GM21423 (cell line): ENCODE data around the gene ARMC9.
"Not testable (repeated sequence)": the region's sequence is repeated elsewhere in the genome, so short reads cannot be mapped to it uniquely, and the experiment has no call there.

ENCODE experiments used
- ATAC-seq: cut with Tn5 transposase; IDR thresholded peaks from one replicate; pipeline ENCODE4 v1.9.1; 2021; ENCODE audit warnings: mild to moderate bottlenecking, moderate library complexity; ENCODE audit not compliant: unreplicated experiment

ARMC9 gene

DNA sequence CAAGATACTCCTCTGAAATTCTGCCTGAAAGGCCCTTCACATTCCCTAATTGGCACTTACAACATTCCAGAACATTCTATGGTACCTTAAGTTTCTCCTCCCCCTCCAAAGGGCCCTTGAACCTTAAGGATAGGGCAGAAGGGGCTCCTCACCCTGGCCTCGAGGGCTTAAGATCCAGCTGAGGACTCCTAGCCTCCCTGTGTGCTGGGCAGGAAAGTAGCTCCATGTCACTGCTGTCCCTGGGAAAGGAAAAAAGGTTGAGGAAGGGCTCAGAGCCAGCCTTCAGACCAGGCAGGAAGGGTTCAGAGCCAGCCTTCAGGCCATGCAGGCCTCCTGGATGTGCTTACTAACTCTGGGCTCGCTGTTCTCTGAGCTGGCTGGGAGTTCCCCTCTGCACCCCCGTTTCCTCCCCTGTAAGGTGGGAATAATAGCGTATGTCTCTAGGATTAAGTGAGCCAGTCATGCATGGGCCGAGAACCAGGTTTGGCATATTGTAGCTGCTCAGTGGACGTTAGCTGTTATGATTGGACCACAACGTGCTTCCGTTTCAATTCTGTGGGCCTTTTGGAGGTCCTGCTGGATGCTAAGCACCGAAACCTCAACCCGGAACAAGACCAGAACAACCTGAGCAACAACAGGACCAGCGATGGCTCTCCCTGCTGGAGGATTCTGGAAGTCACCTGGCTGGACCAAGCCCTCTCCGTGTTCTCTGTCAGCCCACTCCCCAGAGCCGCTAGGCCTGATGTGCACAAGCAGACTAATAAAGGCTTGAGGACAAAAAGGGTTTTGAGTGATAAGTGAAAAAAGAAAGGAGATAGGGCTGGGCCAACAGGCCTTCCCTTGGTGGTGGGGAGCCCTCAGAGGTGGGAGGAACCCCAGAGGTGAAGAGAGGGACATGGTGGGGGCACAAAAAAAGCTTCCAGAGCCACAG, 196.0 kb downstream of the ARMC9 start:
- peak; percentile 36 for ATAC-seq

DNA sequence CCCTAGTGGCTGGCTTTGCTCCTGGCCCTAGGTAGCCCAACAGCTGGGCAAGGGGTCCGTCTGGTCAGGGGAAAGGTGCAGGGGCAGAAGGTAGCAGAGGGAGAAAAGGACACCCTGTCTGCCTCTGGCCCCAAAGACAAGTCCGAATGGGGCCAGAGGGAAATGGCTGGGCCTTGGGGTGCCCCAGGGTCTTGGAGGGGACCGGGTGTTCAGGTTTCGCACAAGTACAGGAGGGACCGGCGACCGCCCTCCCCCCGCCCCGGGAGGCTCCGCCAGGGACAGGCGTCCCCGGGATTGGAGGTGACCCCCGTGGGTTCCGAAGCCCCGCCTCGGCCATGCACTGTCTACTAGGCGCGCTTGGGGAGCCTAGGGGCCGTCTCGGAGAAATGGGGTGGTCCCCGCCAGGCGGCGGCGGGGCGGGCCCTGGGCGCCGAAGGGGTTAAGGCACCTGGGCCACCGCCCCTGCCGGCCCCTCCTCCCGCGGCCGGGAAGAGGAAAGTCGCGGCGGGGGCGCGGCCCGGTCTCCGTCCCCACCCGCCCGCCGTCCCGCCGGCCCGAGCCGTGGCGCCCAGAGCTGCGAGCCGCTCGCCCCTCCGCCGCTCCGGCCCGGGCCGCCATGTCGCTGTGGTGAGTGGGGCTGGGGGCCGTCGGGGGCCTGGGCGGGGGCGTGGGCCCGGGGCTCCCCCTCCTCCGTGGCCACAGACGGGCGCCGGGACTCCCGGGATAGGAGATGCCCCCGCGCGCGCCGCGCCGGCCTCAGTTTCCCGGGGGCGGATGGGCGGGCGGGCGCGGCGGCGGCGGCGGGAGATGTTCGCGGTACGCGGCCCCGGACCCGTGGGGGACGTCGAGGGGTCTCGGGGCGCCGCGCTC, 197.0 kb downstream of the ARMC9 start, which contains the start of gene B3GNT7:
Gene B3GNT7 (plus strand): TSS at position 523 of the 870 bp plus-strand sequence. CDS start 94 bp downstream, at position 617.
- no peak for ATAC-seq

DNA sequence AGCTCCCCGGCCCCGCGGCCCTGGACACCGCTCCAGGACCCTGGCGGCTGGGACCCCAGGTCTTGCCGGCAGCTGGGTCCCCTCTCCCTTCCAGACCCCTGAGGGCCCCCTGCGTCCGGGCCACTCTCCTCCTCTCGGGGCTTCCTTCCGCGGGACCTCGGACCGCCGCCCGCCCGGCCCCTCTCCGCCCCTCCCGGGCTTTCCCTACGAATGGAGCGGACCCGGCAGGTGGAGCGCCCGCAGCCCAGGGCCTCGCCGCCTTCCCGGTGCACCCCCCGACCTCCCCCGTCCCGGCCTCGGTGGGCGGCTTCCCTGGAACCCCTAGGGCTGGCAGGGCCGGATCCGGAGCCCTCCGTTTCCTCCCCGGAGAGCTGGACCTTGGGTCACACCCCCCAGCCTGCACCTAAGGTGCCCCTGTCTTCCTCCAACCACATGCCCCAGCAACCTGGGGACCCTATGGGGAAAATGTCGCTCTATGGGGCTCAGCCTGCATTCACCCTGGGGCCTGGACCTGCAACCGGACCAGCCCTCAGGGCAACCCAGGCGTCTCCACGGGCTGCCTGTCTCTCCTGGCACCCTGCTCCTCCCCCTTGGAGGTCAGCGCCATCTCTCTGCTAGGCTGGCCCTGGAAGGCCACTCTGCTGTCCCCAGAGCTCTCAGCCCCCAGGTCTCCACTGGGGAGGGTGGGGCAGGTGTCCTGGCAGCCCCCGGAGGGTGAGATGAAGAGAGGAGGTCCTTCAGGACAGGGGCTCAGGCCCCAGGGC, 197.8 kb downstream of the ARMC9 start:
- ATAC-seq: no peak

DNA sequence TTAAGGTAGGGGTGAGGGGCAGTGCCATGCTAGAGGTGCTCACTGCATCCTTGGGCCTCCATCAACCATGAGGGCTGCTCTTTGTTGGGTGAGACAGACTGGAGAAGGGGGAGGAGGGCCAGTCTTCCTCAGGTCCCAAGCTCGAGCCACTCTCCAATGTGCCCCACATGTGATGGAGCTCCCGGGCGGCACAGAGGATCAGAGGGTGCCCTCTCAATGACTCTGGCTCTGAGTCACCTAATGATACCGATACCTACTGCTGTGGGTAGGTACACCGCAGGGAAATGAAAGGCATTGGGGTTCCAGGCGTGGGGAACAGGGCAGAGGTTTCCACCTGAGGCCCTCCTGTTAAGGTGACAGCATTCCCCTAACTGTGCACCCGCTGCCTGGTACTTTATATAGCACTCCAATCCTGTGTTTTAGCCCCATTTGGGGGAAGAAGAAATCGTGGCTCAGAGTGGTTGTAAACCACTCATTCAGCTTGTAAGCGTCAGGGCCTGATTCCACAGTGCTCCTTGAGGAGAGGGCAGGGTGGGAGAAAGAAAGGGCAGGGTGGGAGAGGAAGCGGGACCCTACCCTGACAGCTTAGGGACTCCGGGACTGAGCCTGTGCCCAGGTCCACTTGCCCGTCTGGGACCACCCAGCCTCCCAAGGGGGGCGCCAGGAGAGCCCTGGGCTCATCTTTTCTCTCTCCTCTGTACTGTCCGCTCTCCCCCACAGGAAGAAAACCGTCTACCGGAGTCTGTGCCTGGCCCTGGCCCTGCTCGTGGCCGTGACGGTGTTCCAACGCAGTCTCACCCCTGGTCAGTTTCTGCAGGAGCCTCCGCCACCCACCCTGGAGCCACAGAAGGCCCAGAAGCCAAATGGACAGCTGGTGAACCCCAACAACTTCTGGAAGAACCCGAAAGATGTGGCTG, 198.8 kb downstream of the ARMC9 start:
- no peak for ATAC-seq

DNA sequence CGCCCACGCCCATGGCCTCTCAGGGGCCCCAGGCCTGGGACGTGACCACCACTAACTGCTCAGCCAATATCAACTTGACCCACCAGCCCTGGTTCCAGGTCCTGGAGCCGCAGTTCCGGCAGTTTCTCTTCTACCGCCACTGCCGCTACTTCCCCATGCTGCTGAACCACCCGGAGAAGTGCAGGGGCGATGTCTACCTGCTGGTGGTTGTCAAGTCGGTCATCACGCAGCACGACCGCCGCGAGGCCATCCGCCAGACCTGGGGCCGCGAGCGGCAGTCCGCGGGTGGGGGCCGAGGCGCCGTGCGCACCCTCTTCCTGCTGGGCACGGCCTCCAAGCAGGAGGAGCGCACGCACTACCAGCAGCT, 199.5 kb downstream of the ARMC9 start:
- no peak for ATAC-seq

DNA sequence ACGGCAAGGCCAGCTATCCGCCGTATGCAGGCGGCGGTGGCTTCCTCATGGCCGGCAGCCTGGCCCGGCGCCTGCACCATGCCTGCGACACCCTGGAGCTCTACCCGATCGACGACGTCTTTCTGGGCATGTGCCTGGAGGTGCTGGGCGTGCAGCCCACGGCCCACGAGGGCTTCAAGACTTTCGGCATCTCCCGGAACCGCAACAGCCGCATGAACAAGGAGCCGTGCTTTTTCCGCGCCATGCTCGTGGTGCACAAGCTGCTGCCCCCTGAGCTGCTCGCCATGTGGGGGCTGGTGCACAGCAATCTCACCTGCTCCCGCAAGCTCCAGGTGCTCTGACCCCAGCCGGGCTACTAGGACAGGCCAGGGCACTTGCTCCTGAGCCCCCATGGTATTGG, 200.2 kb downstream of the ARMC9 start:
- ATAC-seq: no peak

DNA sequence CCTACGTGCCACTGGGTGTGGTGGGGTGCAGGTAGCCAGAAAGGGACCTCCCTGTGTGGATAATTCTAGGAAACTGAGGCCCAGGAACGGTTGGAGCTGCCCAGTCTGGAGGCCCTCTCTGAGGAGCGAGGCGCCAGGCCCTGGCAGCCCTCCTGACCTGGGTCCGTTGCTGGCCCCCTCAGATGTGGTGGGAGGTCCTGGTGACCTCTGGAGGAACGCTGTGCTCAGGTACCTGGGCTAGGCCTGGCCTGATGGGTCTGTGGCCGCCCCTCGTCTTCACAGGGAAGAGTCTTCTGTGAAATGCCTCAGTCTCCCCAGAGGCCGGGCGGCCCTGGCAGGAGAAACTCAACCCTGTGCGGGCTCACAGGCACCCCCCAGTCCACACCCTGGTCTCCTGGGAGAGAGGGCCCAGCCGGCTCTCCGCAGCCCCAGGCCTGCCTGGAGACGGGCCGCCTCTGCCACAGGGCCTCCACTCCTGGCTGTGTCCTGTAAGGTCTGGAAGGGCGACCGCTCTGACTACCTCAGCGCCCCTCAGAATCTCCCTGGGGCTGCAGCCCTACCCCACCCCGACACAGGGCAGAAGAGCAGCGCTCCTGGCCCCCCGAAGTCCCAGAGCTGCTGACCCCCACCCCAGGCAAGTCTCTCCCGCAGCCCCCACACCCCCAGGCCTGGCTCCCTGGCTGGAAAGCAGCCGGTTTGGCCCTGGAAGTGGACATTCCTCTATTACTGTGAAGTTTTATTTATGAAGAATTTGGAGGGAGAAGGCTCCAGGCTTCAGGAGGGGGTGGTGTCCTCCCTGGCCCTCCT, 200.8 kb downstream of the ARMC9 start:
- ATAC-seq: no peak

DNA sequence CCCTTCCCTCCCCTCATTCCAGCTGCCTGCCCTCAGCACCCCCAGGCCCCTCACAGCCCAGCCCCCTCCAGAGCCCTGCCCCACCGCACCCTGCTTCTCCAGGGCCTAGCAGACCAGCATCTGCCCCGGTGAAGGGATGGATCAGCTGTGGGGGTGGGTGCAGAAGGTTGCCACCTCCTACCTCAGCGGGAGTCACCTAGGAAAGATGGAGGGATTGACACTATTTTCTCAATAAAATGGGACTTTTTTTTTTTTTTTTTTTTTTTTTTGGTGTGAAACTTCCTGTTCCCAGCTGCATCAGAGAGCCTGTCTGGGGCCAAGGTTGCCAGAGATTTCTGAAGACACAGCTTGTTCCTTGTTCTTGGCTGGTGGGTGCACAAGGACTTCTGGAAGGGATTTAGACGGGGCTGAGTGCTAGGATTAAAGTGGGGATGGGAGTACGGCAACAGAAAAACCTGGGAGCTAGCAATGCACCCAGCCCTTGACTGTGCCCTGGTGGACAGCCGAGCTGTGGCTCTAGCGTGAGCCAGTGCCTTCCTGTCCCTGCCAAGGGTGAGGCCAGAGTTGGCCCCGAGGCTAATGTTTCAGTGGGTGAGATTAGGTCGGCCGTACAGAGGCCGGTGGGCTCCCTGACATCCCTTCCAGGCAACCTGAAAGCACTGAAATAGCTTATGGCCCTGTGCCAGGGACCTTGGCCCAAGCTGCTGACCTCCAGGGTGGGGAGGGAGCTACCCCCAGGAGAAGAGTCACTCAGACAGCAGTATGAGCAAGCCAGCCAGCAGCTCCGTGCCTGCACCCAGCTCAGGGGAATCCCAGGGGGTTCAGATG, 201.6 kb downstream of the ARMC9 start:
- ATAC-seq: no peak

DNA sequence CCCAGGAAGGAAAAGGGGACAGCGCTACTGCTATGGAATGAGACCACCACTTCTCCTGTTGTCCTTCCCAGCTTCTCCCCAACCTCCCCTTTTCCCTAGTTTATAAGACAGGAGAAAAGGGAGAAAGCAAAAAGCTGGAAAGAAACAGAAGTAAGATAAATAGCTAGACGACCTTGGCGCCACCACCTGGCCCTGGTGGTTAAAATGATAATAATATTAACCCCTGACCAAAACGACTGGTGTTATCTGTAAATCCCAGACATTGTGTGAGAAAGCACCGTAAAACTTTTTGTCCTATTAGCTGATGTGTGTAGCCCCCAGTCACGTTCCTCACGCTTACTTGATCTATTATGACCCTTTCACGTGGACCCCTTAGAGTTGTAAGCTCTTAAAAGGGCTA, 202.2 kb downstream of the ARMC9 start:
- not testable (repeated sequence) for ATAC-seq

DNA sequence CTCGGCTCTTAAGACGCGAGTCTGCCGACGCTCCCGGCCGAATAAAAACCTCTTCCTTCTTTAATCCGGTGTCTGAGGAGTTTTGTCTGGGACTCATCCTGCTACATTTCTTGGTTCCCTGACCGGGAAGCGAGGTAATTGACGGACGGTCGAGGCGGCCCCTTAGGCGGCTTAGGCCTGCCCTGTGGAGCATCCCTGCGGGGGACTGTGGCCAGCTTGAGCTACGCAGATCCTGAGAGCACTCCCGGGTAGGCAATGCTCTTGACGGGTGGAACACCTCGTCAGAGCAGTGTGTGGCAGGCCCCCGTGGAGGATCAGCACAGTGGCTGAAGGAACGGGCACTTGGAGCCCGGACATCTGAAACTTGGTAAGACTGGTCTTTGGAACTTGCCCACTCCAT, 202.7 kb downstream of the ARMC9 start:
- ATAC-seq: not testable (repeated sequence)

DNA sequence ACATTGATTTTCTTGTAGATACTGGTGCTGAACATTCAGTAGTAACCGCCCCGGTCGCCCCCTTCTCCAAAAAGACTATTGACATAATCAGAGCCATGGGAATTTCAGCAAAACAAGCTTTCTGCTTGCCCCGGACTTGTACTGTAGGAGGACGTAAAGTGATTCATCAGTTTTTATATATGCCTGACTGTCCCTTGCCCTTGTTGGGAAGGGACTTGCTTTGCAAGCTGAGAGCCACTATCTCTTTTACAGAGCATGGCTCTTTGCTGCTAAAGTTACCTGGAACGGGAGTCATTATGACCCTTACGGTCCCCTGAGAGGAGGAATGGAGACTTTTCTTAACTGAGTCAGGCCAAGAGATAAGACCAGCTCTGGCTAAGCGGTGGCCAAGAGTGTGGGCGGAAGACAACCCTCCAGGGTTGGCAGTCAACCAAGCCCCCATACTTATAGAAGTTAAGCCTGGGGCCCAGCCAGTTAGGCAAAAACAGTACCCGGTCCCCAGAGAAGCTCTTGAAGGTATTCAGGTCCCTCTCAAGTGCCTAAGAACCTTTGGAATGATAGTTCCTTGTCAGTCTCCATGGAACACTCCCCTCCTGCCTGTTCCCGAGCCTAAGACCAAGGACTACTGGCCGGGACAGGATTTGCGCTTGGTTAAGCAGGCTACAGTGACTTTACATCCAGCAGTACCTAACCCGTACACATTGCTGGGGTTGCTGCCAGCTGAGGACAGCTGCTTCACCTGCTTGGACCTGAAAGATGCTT, 205.2 kb downstream of the ARMC9 start:
- ATAC-seq: not testable (repeated sequence)

DNA sequence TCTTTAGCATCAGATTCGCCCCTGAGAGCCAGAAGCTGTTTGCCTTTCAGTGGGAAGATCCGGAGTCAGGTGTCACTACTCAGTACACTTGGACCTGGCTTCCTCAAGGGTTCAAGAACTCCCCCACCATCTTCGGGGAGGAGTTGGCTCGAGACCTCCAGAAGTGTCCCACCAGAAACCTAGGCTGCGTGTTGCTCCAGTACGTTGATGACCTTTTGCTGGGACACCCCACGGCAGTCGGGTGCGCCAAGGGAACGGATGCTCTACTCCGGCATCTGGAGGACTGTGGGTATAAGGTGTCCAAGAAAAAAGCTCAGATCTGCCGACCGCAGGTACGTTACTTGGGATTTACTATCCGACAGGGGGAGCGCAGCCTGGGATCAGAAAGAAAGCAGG, 205.8 kb downstream of the ARMC9 start:
- not testable (repeated sequence) for ATAC-seq

DNA sequence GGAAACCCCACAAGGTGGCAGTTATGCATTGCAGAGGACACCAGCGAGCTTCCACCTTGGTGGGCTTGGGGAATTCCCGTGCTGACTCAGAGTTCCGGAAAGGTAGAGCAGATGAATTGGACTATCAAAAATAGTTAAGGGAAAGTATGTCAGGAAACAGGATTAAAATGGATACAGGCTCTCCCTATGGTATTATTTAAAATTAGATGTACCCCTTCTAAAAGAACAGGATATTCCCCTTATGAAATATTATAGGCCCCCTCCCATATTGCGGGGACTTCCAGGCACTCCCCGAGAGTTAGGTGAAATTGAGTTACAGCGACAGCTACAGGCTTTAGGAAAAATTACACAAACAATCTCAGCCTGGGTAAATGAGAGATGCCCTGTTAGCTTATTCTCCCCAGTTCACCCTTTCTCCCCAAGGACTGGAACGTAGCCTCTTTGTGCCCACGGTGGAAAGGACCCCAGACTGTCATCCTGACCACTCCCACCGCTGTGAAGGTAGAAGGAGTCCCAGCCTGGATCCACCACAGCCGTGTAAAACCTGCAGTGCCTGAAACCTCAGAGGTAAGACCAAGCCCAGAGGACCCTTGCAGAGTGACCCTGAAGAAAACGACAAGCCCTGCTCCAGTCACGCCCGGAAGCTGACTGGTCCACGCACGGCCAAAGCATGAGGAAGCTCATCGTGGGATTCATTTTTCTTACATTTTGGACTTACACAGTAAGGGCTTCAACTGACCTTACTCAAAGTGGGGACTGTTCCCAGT, 207.4 kb downstream of the ARMC9 start:
- not testable (repeated sequence) for ATAC-seq

DNA sequence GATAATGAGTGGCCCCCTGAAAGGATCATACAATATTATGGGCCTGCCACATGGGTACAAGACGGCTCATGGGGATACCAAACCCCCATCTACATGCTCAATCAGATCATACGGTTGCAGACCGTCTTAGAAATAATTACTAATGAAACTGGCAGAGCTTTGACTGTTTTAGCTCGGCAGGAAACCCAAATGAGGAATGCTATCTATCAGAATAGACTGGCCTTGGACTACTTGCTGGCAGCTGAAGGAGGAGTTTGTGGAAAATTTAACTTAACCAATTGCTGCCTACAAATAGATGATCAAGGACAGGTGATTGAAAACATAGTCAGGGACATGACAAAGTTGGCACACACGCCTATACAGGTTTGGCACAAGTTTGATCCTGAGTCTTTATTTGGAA, 209.3 kb downstream of the ARMC9 start:
- ATAC-seq: not testable (repeated sequence)

DNA sequence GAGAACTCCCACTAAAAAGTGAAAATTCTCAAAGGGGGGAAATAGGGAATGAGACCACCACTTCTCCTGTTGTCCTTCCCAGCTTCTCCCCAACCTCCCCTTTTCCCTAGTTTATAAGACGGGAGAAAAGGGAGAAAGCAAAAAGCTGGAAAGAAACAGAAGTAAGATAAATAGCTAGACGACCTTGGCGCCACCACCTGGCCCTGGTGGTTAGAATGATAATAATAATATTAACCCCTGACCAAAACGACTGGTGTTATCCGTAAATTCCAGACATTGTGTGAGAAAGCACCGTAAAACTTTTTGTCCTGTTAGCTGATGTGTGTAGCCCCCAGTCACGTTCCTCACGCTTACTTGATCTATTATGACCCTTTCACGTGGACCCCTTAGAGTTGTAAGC, 209.9 kb downstream of the ARMC9 start:
- not testable (repeated sequence) for ATAC-seq

DNA sequence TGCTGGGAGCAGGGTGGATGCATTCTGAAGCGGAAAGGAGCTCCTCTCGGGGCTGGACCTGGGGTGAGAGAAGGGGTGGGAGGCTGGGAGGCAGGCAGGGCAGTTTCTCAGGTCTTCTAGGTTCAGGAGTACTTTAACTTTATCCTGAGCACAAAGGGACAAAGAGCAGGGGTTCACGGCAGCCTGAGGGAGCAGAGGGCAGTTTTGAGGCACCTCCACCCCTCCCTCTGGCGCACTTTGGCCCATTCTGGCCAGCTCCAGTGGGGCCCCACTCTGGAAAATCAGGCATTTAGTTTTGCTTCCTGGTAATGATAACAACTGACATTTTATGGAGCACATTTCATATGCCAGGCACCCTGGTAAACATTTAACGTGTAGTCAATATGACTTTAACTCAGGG, 211.3 kb downstream of the ARMC9 start:
- ATAC-seq: no peak
